GM18861 (cell line): ENCODE measurements around the gene PPP4R1.
A peak's percentile ranks its signal among the peaks of the same experiment; 100 is the strongest.
"Not testable (repeated sequence)": the region's sequence is repeated elsewhere in the genome, so short reads cannot be mapped to it uniquely, and the experiment has no call there.

Experiments
- ATAC-seq: cut with Tn5 transposase; IDR thresholded peaks from one replicate; pipeline ENCODE4 v1.9.1; 2021; ENCODE audit not compliant: unreplicated experiment

Gene PPP4R1

GRCh38 chr18:9614401-9615279, at the start of gene PPP4R1:
Gene PPP4R1, minus strand, starts transcription at chr18:9614559. Its CDS starts 75 bp downstream, at chr18:9614484.
- ATAC-seq: peak; percentile 30

GRCh38 chr18:9663377-9663776, 49.0 kb upstream of the PPP4R1 start:
- ATAC-seq: no peak

- ATAC-seq: no peak
These were observed 47.2 kb upstream of the PPP4R1 start for GRCh38 chr18:9661564-9661963.

GRCh38 chr18:9659499-9660375, 45.4 kb upstream of the PPP4R1 start:
- no peak for ATAC-seq

- ATAC-seq: no peak
These were observed 43.8 kb upstream of the PPP4R1 start for GRCh38 chr18:9658087-9658641.

GRCh38 chr18:9655232-9655767, 40.9 kb upstream of the PPP4R1 start:
- no peak for ATAC-seq

- no peak for ATAC-seq
These were observed 39.0 kb upstream of the PPP4R1 start for GRCh38 chr18:9653390-9653789.

GRCh38 chr18:9649164-9649540, 34.8 kb upstream of the PPP4R1 start:
- no peak for ATAC-seq

GRCh38 chr18:9648431-9649163, 34.2 kb upstream of the PPP4R1 start:
- ATAC-seq: no peak

- ATAC-seq: no peak
These were observed 33.4 kb upstream of the PPP4R1 start for GRCh38 chr18:9647496-9648323.

GRCh38 chr18:9643549-9643948, 29.2 kb upstream of the PPP4R1 start:
- no peak for ATAC-seq

- no peak for ATAC-seq
These were observed 28.6 kb upstream of the PPP4R1 start for GRCh38 chr18:9642799-9643462.

- not testable (repeated sequence) for ATAC-seq
These were observed 26.7 kb upstream of the PPP4R1 start for GRCh38 chr18:9641081-9641480.

GRCh38 chr18:9638886-9639285, 24.5 kb upstream of the PPP4R1 start:
- ATAC-seq: no peak

- no peak for ATAC-seq
These were observed 22.8 kb upstream of the PPP4R1 start for GRCh38 chr18:9637036-9637767.

GRCh38 chr18:9634856-9635255, 20.5 kb upstream of the PPP4R1 start:
- ATAC-seq: no peak

GRCh38 chr18:9631814-9632496, 17.6 kb upstream of the PPP4R1 start:
- no peak for ATAC-seq

- ATAC-seq: no peak
These were observed 16.1 kb upstream of the PPP4R1 start for GRCh38 chr18:9630444-9630843.
